K562 (cell line): ENCODE results near the gene LMNB1. TPM values are rescaled to one million over a fixed set of nuclear protein-coding genes. Genes with fewer than 3 reads are reported as not detected.

Experiments
- CBX2 ChIP-seq: fragments of 200-600 bp; sonication (generic); IDR thresholded peaks from one replicate; pipeline ENCODE4 v1.6.1; 2012; ENCODE audit warnings: mild to moderate bottlenecking, low read length, inconsistent platforms; ENCODE audit not compliant: insufficient read depth, poor library complexity, severe bottlenecking
- CREB1 ChIP-seq, 2 experiments: sonication (generic) in 1 of 2; formaldehyde crosslinking in 1 of 2; IDR thresholded peaks; 2 replicates each; pipeline versions ENCODE4 v1.6.1 to v1.8.0; 2012 to 2022; ENCODE audit warnings: inconsistent platforms in 1 of 2, mild to moderate bottlenecking in 1 of 2, missing genetic modification reagents in 1 of 2, moderate library complexity in 1 of 2
- ETV1 ChIP-seq: fragments of 450-650 bp; conservative IDR thresholded peaks from 2 replicates; pipeline ENCODE4 v1.6.1; 2016; ENCODE audit warnings: missing genetic modification characterization, control low read depth, low read depth, missing compliant biosample characterization
- HMBOX1 ChIP-seq: sonication (generic); IDR thresholded peaks from 2 replicates; pipeline ENCODE4 v1.6.1; 2016
- JUNB ChIP-seq: fragments of 450-650 bp; formaldehyde crosslinking; conservative IDR thresholded peaks from 2 replicates; pipeline ENCODE4 v1.4.0; 2020; ENCODE audit warnings: mild to moderate bottlenecking
- KAT2B ChIP-seq: IDR thresholded peaks from one replicate; pipeline ENCODE4 v1.6.1; 2012; ENCODE audit warnings: low read depth, mild to moderate bottlenecking, control low read depth, inconsistent platforms, low read length, moderate library complexity
- PHF20 ChIP-seq: fragments of 450-650 bp; IDR thresholded peaks from 2 replicates; pipeline ENCODE4 v1.6.1; 2018; ENCODE audit not compliant: partially characterized antibody
- PREB ChIP-seq: sonication (generic); formaldehyde crosslinking; IDR thresholded peaks from 2 replicates; pipeline ENCODE4 v1.8.1; 2023; ENCODE audit warnings: mild to moderate bottlenecking, missing genetic modification reagents
- SNRNP70 ChIP-seq: fragments of 200-400 bp; formaldehyde crosslinking; optimal IDR thresholded peaks from 2 replicates; pipeline ENCODE3; 2017; ENCODE audit warnings: low read depth, low read length
- ZNF165 ChIP-seq: fragments of 250-450 bp; sonication (Bioruptor Pico); IDR thresholded peaks from 2 replicates; pipeline ENCODE4 v1.4.0; 2020; ENCODE audit warnings: borderline replicate concordance
- ZNF277 ChIP-seq: fragments of 250-450 bp; sonication (Bioruptor Pico); IDR thresholded peaks from 2 replicates; pipeline ENCODE4 v1.8.0; 2022; ENCODE audit warnings: inconsistent platforms, mild to moderate bottlenecking, moderate library complexity, borderline replicate concordance
- ZNF449 ChIP-seq: fragments of 250-450 bp; sonication (Bioruptor Pico); IDR thresholded peaks from 2 replicates; pipeline ENCODE4 v1.8.0; 2022; ENCODE audit warnings: moderate library complexity, mild to moderate bottlenecking, inconsistent platforms
- ZNF740 ChIP-seq, 3 experiments: fragments of 200-800 bp in 1 of 3; sonication (Bioruptor generic) in 1 of 3; sonication (generic) in 1 of 3; formaldehyde crosslinking in 1 of 3; IDR thresholded peaks; 2 replicates each; pipeline versions ENCODE4 v1.6.1 to v1.8.0; 2016 to 2022; ENCODE audit warnings: mild to moderate bottlenecking in 2 of 3, missing compliant biosample characterization in 2 of 3, missing genetic modification characterization in 2 of 3, missing genetic modification reagents in 1 of 3
- polyA plus RNA-seq, 8 experiments: library from polyadenylated mRNA; depleted of rRNA in 4 of 8; stranded (reverse) in 5 of 8; unstranded in 3 of 8; fragments of >200 nt; fragmentation: Nextera tagmentation in 2 of 8; fragmentation: Illumina TruSeq in 1 of 8; extraction: Ambion mirVana in 2 of 8; extraction: Trizol in 1 of 8; gene quantifications; 2 replicates each; pipeline versions ENCODE4 v1.2.1 to v1.2.3, GENCODE V29; 2011 to 2014; ENCODE audit warnings: inconsistent platforms in 1 of 8, missing spikeins in 1 of 8
- total RNA-seq, 7 experiments: library from RNA; depleted of rRNA in 6 of 7; stranded (reverse); fragments of >200 nt in 6 of 7; fragmentation: Illumina TruSeq in 2 of 7; extraction: Trizol in 2 of 7; gene quantifications; 2 replicates each; pipeline versions ENCODE4 v1.2.1 to v1.2.3, GENCODE V29; 2011 to 2021; ENCODE audit warnings: low replicate concordance in 1 of 7

The LMNB1 gene
- total and polyA plus RNA-seq, 9 of the 15 experiments (the other 6 are each of a cell fraction or from before 2014, with no cell fraction given): 2.8 to 190 (median 131) TPM

GRCh38 chr5:126776499-126777256, at the start of gene LMNB1 (continued):
- TF ChIP-seq CREB1 (IDR thresholded peaks at IDR 0.05) (no peak; the same call in none of the 2 replicates), CREB1 (CRISPR knock-in tag; IDR thresholded peaks at IDR 0.05) (peak; percentile 46; the same call in 1 of the 2 replicates), ZNF740 (CRISPR knock-in tag; IDR thresholded peaks at IDR 0.05) (no peak), ZNF740 (tag; IDR thresholded peaks at IDR 0.05) (no peak), ZNF277 (CRISPR knock-in tag) (no peak), SNRNP70 (no peak), CBX2 (no peak), ZNF165 (no peak), ETV1 (tag) (peak; percentile 76), KAT2B (no peak), PHF20 (no peak), ZNF449 (no peak), JUNB (no peak), HMBOX1 (no peak), PREB (CRISPR knock-in tag) (no peak)
